Measurements from ENCODE around the gene KCTD11.

The KCTD11 gene

DNA sequence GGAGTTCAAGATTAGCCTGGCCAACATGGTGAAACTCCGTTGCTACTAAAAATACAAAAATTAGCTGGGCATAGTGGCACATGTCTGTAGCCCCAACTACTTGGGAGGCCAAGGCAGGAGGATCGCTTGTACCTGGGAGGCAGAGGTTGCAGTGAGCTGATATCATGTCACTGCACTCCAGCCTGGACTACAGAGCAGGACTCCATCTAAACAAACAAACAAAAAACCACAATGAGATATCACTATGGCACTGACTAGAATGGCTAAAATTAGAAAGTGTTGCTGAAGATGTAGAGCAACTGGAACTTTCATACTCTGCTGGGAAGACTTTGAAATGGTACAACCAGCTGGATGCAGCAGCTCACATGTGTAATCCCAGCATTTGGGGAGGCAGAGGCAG lies 22.4 kb downstream of the KCTD11 start:
- DNase-seq (ENCODE audit: low read depth in 1 of 2, low spot score in 1 of 2) = no peak

DNA sequence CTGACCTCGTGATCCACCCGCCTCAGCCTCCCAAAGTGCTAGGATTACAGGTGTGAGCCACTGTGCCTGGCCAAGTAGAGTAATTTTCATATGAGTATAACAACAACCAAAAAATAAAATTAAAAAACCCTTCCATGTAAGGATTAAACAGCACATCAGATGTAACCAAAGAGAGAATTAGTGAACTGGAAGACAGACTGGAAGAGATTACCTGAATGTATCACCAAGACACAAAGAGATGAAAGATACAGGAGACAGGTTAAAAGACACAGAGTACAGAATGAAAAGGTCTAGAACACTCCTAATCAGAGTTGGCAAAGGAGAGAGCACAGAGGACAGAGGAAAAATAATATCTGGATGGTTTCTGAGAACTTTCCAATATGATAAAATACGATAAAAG lies 27.2 kb downstream of the KCTD11 start:
- no peak for DNase-seq (ENCODE audit: low read depth in 1 of 2, low spot score in 1 of 2)

- no peak for DNase-seq (ENCODE audit: low read depth in 1 of 2, low spot score in 1 of 2)
Measured at GRCh38 chr17:7380321-7380720, 28.4 kb downstream of the KCTD11 start.

- no peak for DNase-seq (ENCODE audit: low read depth in 1 of 2, low spot score in 1 of 2)
Measured at GRCh38 chr17:7380855-7381683, 29.1 kb downstream of the KCTD11 start, which contains the start of gene TNK1. Gene TNK1 (plus strand): TSS chr17:7381089. CDS start chr17:7382927, 1,838 bp downstream.

GRCh38 chr17:7382901-7383300 lies 30.9 kb downstream of the KCTD11 start:
- no peak for DNase-seq (ENCODE audit: low read depth in 1 of 2, low spot score in 1 of 2)

- no peak for DNase-seq (ENCODE audit: low read depth in 1 of 2, low spot score in 1 of 2)
Measured at GRCh38 chr17:7383371-7383741, 31.4 kb downstream of the KCTD11 start.

- peak; percentile 57 to 71 for DNase-seq (ENCODE audit: low read depth in 1 of 2, low spot score in 1 of 2)
Measured at GRCh38 chr17:7383742-7384488, 32.0 kb downstream of the KCTD11 start.

- DNase-seq (ENCODE audit: low read depth in 1 of 2, low spot score in 1 of 2) = no peak
Measured at GRCh38 chr17:7384489-7385081, 32.6 kb downstream of the KCTD11 start.

DNA sequence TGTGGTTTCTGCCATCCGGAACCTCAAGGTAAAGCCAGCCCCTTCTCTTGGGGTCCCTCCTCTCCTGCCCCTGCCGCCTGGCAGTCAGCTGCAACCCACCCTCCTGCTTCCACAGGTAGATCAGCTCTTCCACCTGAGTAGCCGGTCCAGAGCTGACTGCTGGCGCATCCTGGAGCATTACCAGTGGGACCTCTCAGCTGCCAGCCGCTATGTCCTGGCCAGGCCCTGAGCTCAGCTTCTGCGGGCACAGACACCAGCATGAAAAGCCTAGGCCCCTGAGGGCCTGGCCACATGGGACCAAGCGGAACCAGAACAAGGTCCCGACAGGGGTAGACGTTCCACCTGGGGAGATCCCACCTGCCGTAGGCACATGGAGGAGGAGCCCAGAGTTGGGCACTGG lies 36.9 kb downstream of the KCTD11 start:
- DNase-seq (ENCODE audit: low read depth in 1 of 2, low spot score in 1 of 2) = no peak

DNA sequence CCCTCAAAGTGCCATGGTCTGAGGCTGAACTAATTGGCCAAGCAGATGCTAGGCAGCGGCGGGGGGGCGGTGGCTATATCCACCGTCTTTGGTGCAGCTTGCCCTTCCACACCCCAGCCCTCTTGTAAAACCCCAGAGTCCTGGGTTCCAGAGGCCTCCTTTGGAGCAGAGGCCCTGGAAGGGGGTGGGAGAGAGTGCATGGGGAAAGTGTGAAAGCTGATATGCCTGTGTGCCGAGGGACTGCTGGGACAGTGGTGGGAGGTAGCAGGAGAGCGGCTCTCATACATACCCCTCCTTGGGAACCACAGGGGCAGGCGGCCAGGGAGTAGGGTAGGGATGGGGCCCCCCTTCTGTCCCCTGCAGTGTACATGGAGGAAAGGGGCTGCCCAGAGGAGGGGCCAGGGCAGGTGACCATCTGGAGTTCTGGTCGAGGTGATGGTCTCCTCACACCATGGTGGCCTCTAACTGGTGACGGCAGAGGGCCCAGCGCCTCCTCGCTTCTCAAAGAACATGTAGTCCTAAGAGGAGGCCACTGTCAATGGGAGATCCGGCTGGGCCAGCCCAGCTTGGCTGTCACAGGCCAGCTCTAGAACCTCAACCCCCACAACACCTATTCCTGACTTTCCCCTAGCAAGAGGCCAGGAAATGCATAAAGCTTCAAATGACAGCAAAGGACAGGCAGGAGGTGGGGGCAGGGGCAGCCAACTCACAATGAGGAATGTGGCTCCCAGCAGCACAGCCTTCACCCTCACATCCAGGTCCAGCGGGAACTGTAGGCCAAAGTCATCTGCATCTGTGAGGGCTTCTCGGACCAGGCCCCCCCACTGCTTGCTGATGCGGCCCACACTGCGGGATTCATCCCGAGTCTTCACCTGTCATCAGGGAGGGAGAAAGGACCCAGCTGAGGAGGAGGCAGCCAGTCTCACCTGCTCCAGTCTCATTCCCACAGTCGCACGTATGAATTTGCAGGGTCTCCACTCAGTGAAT lies 38.3 kb downstream of the KCTD11 start:
- no peak for DNase-seq (ENCODE audit: low read depth in 1 of 2, low spot score in 1 of 2)

- DNase-seq (ENCODE audit: low read depth in 1 of 2, low spot score in 1 of 2) = no peak
Measured at GRCh38 chr17:7391307-7391706, 39.3 kb downstream of the KCTD11 start.

DNA sequence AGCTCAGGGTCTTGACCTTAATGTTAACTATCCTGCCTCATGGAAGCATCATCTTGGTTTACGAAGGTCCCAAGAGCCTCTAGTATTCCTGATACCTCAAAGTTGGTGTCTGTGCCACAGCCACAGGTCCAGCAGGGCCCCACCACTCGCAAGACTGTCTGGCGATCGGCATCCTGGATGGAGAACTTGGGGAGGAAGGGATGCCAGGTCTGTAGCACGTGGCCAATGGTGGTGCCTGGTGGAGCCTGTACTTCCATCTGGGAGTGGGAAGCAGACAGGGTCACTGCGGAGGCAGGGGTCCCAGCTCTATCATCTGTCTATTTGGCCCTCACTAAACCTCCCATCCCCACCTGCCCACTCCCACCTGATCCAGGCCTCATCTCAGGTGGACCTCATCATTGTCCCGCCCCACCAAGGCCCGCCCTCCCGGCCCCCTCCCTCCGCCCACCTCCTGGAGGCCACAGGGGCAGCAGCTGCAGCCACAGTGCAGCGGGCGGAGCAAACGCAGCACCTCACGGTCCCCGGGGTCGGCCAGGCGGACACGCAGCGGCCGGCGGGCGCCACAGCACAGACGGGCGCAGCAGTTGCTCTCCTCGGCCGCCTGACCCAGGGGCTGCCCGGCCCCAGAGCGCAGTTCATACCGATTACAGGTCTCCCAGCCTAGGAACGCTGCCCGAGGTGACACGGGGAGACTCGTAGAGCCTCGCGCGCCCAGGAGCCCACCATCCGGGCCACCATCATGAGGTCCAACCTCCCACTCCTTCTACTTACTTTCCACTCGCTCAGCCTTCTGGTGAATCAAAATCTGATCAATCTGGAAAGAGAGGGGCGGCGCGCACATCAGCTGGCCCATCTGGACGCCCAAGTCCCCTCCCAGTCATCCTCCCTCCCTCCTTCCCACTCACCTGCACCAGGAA lies 41.0 kb downstream of the KCTD11 start:
- no peak for DNase-seq (ENCODE audit: low read depth in 1 of 2, low spot score in 1 of 2)

DNA sequence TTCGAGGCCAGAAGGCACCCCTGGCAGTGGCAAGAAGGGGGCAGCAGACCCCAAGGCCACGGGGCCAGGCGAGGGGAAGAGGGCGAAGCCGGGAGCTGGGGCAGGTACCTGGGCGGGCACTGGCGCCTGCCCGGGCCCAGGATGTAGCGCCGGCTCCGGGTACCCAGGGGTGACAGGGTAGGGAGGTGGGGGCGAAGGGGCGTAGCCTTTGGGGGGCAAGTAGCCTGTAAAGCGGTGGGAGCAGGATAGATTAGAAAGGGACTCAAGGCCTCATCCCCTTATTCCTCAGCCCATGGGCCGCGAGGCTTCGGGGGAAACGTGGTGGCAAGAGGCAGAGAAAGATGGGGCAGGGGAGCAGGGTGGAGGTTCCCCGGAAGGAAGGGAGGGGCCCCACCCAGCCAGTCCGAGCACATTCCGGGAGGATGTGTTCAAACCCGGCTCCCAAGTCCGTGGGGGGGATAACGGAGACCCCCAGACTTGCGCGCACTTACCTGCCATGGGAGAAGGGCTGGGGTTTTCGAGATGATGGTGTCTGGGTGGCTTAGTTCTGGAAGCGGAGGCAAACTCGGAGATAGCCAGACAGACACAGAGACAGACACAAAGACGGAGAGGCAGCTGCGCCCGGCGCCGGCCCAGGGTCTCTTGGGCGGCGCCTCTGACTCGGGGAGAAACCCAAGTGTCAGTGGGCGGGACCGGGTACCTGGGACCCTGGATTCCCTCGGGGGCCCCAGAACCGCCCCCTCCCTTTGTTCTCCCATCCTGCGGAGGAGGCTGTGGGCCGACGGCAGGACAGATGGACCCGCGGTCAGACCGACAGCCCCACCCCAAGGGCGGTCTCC lies 41.9 kb downstream of the KCTD11 start:
- DNase-seq (ENCODE audit: low read depth in 1 of 2, low spot score in 1 of 2) = peak; percentile 34 to 39

GRCh38 chr17:7394452-7395191 lies 42.7 kb downstream of the KCTD11 start, which contains the start of gene PLSCR3:
Gene PLSCR3 (minus strand): TSS chr17:7394525. CDS start chr17:7394110, 415 bp downstream.
- peak; percentile 57 to 72 for DNase-seq (ENCODE audit: low read depth in 1 of 2, low spot score in 1 of 2)

DNA sequence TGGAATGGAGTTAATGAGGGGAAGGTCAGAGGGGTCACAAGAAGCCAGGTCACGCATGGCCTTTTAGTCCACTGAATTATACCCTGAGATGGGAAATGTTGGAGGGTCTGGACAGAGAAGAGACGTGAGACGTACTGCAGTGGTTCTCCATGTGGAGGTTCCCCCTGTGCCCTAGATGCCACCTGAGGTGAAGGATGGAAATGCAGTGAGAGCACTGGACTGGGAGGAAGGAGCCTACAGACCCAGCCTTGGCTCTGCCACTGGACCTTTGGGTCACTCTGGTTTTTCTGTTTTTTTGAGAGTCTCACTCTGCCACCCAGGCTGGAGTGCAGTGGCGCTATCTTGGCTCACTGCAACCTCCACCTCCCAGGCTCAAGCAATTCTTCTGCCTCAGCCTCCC lies 44.2 kb downstream of the KCTD11 start:
- DNase-seq (ENCODE audit: low read depth in 1 of 2, low spot score in 1 of 2) = no peak

DNA sequence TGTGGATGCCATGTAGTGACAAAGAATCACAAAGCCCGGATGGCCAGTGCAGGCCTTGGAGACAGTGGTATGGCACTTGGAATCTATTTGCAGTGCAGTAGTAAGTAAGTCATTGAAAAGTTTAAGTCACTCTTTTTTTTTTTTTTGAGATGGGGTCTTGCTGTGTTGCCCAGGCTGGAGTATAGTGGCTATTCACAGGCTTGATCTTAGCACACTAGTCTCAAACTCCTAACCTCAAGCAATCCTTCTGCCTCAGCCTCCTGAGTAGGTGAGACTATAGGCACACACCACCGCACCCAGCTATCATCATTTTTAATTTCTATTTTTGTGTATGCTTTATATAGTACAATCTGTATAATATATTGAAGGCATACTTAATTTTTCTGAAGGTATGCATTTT lies 46.6 kb downstream of the KCTD11 start:
- no peak for DNase-seq (ENCODE audit: low read depth in 1 of 2, low spot score in 1 of 2)

DNA sequence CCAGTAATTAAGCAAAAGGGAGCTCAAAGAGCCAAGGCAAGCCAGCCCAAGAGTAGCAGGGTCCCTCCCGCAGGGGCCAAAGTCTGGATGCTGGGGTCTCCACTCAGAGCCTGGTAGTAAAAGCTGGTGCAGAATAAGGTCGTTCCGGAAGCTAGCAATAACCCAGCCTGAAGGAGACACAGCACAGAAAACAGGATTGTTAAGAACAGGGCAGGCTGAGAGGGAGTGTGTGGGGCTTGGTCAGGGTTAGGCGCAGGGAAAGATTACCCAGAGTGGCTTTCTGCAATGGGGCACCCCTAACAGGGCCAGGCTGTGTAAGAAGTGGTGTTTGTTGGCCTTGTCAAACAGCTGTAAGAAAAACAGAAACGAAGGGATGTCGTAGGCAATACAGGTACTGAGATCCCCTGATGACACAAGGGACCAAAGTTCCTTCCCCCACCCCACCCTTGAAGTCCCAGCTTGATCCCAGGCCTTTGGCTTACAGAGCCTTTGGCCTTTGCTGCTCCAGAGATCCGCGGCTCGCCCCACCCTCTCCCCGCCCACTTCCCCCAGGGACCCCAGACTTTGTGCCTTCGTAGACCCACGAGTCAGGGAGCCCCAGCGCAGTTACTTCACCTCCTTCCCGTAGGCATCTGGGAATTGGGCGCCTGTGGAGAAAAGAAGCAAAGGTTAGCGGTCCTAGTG lies 51.2 kb downstream of the KCTD11 start:
- no peak for DNase-seq (ENCODE audit: low read depth in 1 of 2, low spot score in 1 of 2)

DNA sequence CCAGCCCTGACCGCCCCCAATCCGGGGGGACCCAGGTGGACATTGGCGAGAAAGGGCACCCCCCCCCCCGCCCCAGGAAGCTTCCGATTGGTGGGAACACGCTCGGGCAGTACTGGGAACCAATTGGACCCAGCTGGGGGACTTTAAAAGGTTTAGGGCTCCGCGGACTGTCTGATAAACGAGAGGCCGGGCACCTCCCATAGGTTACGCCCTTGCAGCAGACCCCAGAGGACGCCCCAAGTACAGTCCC lies 51.7 kb downstream of the KCTD11 start:
- no peak for DNase-seq (ENCODE audit: low read depth in 1 of 2, low spot score in 1 of 2)
